Heart right ventricle (tissue), 16 donors: ENCODE measurements around the gene RCN1. TPM values are rescaled to one million over a fixed set of nuclear protein-coding genes. Genes with fewer than 3 reads are reported as not detected.
"Not testable (repeated sequence)": the region's sequence is repeated elsewhere in the genome, so short reads cannot be mapped to it uniquely, and the experiment has no call there.

Source experiments
- ATAC-seq, 8 donors: fragments of 200-7000 bp; cut with Tn5 transposase; one replicate each; pipeline ENCODE4 v1.9.1; 2020; ENCODE audit warnings: mild to moderate bottlenecking in 8 of 8, moderate library complexity in 8 of 8, moderate number of reproducible peaks in 1 of 8
- DNase-seq, 2 donors: peaks; one replicate each; pipeline ENCODE4 v3.0.0-alpha.2; 2020
- H3K27ac ChIP-seq, 10 donors: fragments of 200-600 bp; sonication (generic) in 2 of 10; one replicate each; pipeline versions ENCODE4 v1.5.0 to v1.8.0; 2020 to 2022; ENCODE audit warnings: mild to moderate bottlenecking in 3 of 10
- H3K27me3 ChIP-seq, 7 donors: fragments of 200-600 bp; one replicate each; pipeline ENCODE4 v1.8.0; 2021 to 2022; ENCODE audit warnings: mild to moderate bottlenecking in 2 of 7
- H3K36me3 ChIP-seq, 9 donors: fragments of 200-600 bp; sonication (generic) in 1 of 9; one replicate each; pipeline versions ENCODE4 v1.5.0 to v1.8.0; 2020 to 2022; ENCODE audit warnings: mild to moderate bottlenecking in 2 of 9
- H3K4me1 ChIP-seq, 9 donors: fragments of 200-600 bp; sonication (generic) in 1 of 9; one replicate each; pipeline versions ENCODE4 v1.5.0 to v1.8.0; 2020 to 2022; ENCODE audit warnings: mild to moderate bottlenecking in 4 of 9
- H3K4me3 ChIP-seq, 10 donors: fragments of 200-600 bp; sonication (generic) in 2 of 10; one replicate each; pipeline versions ENCODE4 v1.5.0 to v1.8.0; 2020 to 2022; ENCODE audit warnings: mild to moderate bottlenecking in 7 of 10, moderate library complexity in 2 of 10
- H3K9me3 ChIP-seq, 11 donors: fragments of 200-600 bp in 10 of 11; sonication (generic) in 2 of 11; one replicate each; pipeline versions ENCODE4 v1.5.0 to v1.8.0; 2013 to 2022; ENCODE audit warnings: mild to moderate bottlenecking in 2 of 11, control low read depth in 1 of 11, moderate library complexity in 1 of 11
- WGBS, 2 donors: extraction: QIAGEN DNeasy Blood & Tissue Kit; methylation state at CpG; one replicate each; pipeline ENCODE4 v1.1.7; 2013; ENCODE audit warnings: inconsistent platforms in 1 of 2; 5-methylcytosine and 5-hydroxymethylcytosine counted together
- intact Hi-C, 10 donors: fragments of 100-400 bp; cut with DNase I; formaldehyde crosslinking; loops; one replicate each; pipeline versions ENCODE4 v1.11.1 to v1.14.2; 2022
- polyA plus RNA-seq, 2 donors: library from polyadenylated mRNA; stranded (reverse); fragments of 200-250 nt; gene quantifications; one replicate each; pipeline ENCODE4 v1.2.3, GENCODE V29; 2013
- total RNA-seq, 10 donors: library from RNA; stranded (reverse); fragmentation: NEBNext Ultra II Directional in 3 of 10; extraction: Animal tissue kit (Norgen Biotek cat#: 25700) in 3 of 10; gene quantifications; one replicate each; pipeline versions ENCODE4 v1.2.1 to v1.2.4, GENCODE V29; 2021 to 2023
- TF ChIP-seq, protein P1 (sequence below), 9 donors: fragments of 200-600 bp; sonication (generic) in 2 of 9; IDR thresholded peaks; one replicate each; pipeline versions ENCODE4 v1.5.0 to v1.8.0; 2021 to 2022; ENCODE audit warnings: antibody characterized with exemption in 9 of 9, mild to moderate bottlenecking in 5 of 9, moderate library complexity in 1 of 9
- donor health status: Arrhythmogenic right ventricular cardiomyopathy.
- donor health status: ischemic (EF 13 %, LVEDD 7.1; RV severe dilation, severe dysfunction).
- donor health status: healthy with polysubstance abuse.
- donor health status: DM: no; HTN: yes; CAD: no.
- donor health status: DM: no; HTN: no; CAD: no.
- donor health status: ischemic (EF 25% LVEDD 6.9; RV normal size, moderate dysfunction).
- donor health status: ischemic (EF 25% LVEDD 5.7; RV mildly dilated, moderate dysfunction).
- donor health status: healthy.
- donor health status: DM: yes; HTN: yes; CAD: no.
- donor health status: Ischemic cardiomyopathy.
- donor health status: ischemic (EF 35%, LVEDD 5.7; RV mildly dilated, moderate dysfunction).
- donor health status: nonischemic (EF 11% LVEDD 7.7; RV severe dilation, severe dysfunction).
- donor health status: DM: yes; HTN: yes; CAD: no.
- donor health status: PGD.
- donor health status: ischemic (EF 29% LVEDD 5.4; RV normal size, mild dysfunction).
- donor health status: nonischemic (EF 23%, LVEDD 6.1; RV moderate dilation, normal function).

RCN1 gene
- total and polyA plus RNA-seq, 12 donors, result 9.7 to 60.4 (median 21.6) TPM

DNA sequence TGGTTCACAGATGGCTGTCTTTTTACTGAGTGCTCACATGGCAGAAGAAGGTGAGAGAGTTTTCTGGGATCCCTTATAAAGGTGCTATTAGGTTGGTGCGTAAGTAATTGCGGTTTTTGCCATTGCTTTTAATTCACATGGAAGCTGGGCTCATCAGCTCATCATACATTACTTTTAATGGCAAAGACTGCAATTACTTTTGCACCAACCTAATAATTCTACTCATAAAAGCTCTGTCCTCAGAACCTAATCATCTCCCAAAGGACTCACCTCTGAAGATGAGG lies 23.0 kb downstream of the RCN1 start:
- H3K27me3 ChIP-seq, result peaks cover 0 to 9% (median 0%) of the 10 kb centered on the region in 7 donors
- no peaks in the 10 kb centered on the region for H3K9me3 ChIP-seq
- TF ChIP-seq, protein P1, sequence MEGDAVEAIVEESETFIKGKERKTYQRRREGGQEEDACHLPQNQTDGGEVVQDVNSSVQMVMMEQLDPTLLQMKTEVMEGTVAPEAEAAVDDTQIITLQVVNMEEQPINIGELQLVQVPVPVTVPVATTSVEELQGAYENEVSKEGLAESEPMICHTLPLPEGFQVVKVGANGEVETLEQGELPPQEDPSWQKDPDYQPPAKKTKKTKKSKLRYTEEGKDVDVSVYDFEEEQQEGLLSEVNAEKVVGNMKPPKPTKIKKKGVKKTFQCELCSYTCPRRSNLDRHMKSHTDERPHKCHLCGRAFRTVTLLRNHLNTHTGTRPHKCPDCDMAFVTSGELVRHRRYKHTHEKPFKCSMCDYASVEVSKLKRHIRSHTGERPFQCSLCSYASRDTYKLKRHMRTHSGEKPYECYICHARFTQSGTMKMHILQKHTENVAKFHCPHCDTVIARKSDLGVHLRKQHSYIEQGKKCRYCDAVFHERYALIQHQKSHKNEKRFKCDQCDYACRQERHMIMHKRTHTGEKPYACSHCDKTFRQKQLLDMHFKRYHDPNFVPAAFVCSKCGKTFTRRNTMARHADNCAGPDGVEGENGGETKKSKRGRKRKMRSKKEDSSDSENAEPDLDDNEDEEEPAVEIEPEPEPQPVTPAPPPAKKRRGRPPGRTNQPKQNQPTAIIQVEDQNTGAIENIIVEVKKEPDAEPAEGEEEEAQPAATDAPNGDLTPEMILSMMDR (IDR thresholded peaks at IDR 0.05), result no peak
- intact Hi-C loops, result no loop called here
- 94 to 100% methylated on average over 2 of the region's 2 CpGs for WGBS, 2 donors
- no peak overlapping the region for H3K27ac ChIP-seq
- DNase-seq (no peak), ATAC-seq (no peak)
- no peaks in the 10 kb centered on the region for H3K4me1 ChIP-seq
- H3K4me3 ChIP-seq, result no peak overlapping the region
- no peaks in the 10 kb centered on the region for H3K36me3 ChIP-seq

DNA sequence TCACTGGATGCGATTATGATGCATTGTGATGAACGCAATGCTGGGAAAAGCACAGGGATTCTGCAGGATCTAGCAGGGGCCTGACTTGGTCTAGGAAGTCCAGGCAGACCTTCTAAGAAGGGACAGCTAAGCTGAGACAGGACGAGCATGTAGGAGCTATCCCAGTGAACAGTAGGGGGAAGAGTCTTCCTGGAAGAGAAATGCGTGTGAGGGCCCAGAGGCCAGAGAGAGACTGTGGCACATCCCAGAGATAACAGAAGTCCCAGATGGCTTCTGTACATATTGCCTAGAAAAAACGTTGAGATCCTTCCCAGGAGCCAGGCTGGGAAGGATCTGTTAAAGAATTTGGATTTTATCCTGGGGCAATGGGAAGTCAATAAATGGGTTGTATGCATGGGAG lies 24.6 kb downstream of the RCN1 start:
- DNase-seq (no peak), ATAC-seq (no peak)
- no peaks in the 10 kb centered on the region for H3K9me3 ChIP-seq
- TF ChIP-seq, protein P1 (IDR thresholded peaks at IDR 0.05), result no peak
- peaks cover 0 to 9% (median 0%) of the 10 kb centered on the region in 7 donors for H3K27me3 ChIP-seq
- H3K36me3 ChIP-seq, result no peaks in the 10 kb centered on the region
- WGBS, 2 donors, result 59 to 66% methylated on average over 5 of the region's 5 CpGs
- intact Hi-C loops, result no loop called here
- no peaks in the 10 kb centered on the region for H3K4me1 ChIP-seq
- H3K4me3 ChIP-seq, result no peak overlapping the region
- H3K27ac ChIP-seq, result no peak overlapping the region

DNA sequence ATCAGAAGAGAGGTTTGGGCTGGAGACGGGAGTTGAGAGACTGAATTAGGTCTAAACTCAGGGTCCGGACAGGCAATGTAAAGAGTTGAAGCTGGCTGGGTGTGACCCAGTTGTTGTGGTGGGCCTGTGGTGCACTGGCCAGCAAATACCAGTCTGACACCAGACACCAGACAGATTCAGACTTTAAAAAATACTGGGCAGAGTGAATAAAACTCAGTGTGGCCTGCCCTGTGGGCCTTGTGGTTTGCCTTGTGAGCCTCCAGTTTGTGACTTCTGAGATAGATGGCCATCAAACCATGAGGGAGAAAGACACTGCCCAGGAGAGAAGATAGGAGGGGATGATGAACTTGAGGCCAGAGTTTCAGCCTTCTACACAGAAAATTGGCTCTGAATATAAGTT lies 25.8 kb downstream of the RCN1 start:
- Histone ChIP-seq H3K9me3 (no peaks in the 10 kb centered on the region), H3K27ac (no peak overlapping the region), H3K27me3 (peaks cover 0 to 9% (median 0%) of the 10 kb centered on the region in 7 donors), H3K36me3 (no peaks in the 10 kb centered on the region), H3K4me3 (no peak overlapping the region), H3K4me1 (no peaks in the 10 kb centered on the region)
- TF ChIP-seq, protein P1 (IDR thresholded peaks at IDR 0.05), result no peak
- DNase-seq, result no peak
- no peak for ATAC-seq
- WGBS, 2 donors, result 92 to 94% methylated on average over 2 of the region's 2 CpGs
- intact Hi-C loops, result no loop called here

DNA sequence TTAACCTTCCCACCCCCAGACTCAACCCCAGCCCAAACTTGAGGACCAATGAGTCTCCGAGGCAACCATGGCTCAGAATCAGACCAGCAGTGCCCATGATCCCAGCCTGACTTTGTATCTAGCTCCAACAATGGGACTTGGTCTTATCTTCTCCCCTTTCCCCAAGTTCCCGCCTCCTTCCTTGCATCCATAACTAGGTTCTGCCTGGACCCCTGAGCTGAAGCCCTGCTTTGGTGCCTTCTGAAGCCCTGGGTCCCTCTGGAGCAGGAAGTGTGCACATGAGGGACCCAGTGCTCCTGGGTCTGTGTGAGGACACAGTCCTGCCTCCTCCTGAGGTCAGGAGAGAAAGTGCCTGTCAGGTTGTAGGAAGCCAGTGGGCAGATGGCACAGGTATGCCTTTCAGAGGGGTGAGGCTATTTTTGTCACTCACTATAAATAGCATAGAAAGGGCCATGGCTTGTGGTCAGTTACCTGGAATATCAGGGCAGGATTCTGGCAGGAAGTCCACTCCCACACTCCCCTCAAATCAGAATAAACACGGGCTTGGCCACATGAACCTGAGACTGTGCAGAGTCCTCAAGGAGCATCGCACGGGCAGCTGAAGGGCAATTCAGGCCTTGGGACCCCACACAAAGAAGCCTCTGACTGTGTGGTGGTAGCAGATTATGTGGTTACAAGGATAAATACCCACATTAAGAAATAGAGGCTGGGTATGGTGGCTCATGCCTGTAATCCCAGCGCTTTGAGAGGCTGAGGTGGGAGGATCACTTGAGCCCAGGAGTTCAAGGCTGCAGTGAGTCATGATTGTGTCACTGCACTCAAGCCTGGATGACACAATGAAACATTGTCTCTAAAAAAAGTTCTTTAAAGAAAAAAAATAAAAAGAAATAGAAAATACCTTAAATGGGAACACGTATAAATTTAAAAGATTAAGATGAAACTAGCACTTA lies 27.4 kb downstream of the RCN1 start:
- no peak for DNase-seq
- H3K36me3 ChIP-seq, result no peaks in the 10 kb centered on the region
- peaks cover 0 to 13% (median 0%) of the 10 kb centered on the region in 7 donors for H3K27me3 ChIP-seq
- no peak for ATAC-seq
- intact Hi-C loops, result no loop called here
- no peak overlapping the region for H3K4me3 ChIP-seq
- WGBS, 2 donors, result 84% methylated on average over 7 of the region's 7 CpGs
- no peaks in the 10 kb centered on the region for H3K4me1 ChIP-seq
- TF ChIP-seq, protein P1 (IDR thresholded peaks at IDR 0.05), result no peak
- H3K27ac ChIP-seq, result no peak overlapping the region
- H3K9me3 ChIP-seq, result no peaks in the 10 kb centered on the region

DNA sequence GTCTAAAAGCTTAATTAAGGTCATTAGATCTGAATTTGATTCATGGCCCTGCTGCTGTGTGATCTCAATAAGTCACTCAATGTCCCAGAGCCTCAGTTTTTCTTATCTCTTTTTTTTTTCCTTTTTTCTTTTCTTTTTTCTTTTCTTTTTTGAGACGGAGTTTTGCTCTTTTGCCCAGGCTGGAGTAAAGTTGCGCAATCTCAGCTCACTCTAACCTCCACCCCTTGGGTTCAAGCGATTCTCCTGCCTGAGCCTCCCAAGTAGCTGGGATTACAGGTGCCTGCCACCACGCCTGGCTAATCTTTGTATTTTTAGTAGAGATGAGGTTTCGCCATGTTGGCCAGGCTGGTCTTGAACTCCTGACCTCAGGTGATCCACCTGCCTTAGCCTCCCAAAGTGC lies 28.3 kb downstream of the RCN1 start:
- H3K4me3 ChIP-seq, H3K27ac ChIP-seq, H3K36me3 ChIP-seq, ATAC-seq, H3K27me3 ChIP-seq, H3K4me1 ChIP-seq, H3K9me3 ChIP-seq, DNase-seq, intact Hi-C loops: not testable (repeated sequence)
- 93 to 96% methylated on average over 5 of the region's 5 CpGs for WGBS, 2 donors
